Measurements from ENCODE around the gene AP4M1.

DNA sequence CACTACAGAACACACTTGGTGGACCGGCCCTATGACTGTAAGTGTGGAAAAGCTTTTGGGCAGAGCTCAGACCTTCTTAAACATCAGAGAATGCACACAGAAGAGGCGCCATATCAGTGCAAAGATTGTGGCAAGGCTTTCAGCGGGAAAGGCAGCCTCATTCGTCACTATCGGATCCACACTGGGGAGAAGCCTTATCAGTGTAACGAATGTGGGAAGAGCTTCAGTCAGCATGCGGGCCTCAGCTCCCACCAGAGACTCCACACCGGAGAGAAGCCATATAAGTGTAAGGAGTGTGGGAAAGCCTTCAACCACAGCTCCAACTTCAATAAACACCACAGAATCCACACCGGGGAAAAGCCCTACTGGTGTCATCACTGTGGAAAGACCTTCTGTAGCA, 37.3 kb upstream of the AP4M1 start:
- TF ChIP-seq, protein P1, sequence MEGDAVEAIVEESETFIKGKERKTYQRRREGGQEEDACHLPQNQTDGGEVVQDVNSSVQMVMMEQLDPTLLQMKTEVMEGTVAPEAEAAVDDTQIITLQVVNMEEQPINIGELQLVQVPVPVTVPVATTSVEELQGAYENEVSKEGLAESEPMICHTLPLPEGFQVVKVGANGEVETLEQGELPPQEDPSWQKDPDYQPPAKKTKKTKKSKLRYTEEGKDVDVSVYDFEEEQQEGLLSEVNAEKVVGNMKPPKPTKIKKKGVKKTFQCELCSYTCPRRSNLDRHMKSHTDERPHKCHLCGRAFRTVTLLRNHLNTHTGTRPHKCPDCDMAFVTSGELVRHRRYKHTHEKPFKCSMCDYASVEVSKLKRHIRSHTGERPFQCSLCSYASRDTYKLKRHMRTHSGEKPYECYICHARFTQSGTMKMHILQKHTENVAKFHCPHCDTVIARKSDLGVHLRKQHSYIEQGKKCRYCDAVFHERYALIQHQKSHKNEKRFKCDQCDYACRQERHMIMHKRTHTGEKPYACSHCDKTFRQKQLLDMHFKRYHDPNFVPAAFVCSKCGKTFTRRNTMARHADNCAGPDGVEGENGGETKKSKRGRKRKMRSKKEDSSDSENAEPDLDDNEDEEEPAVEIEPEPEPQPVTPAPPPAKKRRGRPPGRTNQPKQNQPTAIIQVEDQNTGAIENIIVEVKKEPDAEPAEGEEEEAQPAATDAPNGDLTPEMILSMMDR (conservative IDR thresholded peaks at IDR 0.05; ENCODE audit: low read length): no peak
- no peak for TF ChIP-seq EZH2phosphoT487 (IDR thresholded peaks at IDR 0.05; ENCODE audit: borderline replicate concordance, low read depth, low read length)

Measured in OCI-LY7 (cell line).